Measurements from ENCODE around the gene MLLT11.
A peak's percentile ranks its signal among the peaks of the same experiment; 100 is the strongest.

Gene MLLT11

DNA sequence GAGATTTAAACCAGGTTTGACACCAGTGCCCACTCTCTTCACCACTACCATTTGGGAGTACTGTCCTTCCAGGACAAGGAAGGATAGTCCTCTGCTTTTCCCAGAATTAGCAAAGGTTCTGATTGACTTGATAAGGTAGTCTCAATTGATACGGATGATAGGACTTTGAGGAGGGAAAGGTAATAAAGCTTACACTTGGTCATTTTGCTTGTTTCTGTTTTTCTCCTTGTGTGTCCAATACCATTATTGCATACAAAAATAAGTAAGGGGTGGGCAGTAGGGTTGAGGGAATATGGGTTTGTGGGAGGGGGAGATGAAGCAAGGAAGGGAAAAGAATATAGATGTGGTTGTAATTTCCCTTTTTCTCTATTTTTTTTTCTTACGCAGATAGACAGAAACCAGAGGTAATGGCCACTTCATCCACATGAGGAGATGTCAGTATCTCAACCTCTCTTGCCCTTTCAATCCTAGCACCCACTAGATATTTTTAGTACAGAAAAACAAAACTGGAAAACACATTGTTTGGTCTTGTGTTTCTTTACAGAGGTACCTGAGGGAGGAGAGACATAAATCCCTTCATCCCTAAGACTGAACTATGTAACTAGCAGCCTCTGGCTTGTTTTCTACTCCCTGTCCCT lies 10.0 kb upstream of the MLLT11 start:
- Histone ChIP-seq H3K9me3 (replicated peaks in 1 of 11) (peaks cover 0 to 9% (median 0%) of the 10 kb centered on the region in 11 experiments; a peak in 2 of 22 replicates), H3K27me3 (peaks cover 38 to 85% (median 60%) of the 10 kb centered on the region in 11 experiments), H4K20me1 (peaks cover 49 to 87% (median 79%) of the 10 kb centered on the region in 11 experiments), H3K4me1 (peaks cover 13 to 43% (median 18%) of the 10 kb centered on the region in 10 experiments), H3K4me3 (no peak overlapping the region), H3K27ac (no peak overlapping the region), H3K9ac (no peak overlapping the region), H3K36me3 (peaks cover 43 to 59% (median 56%) of the 10 kb centered on the region in 11 experiments), H3K4me2 (peak overlapping the region in 2 of 11 experiments; percentile 7 to 8; a peak in 1 of 22 replicates)
- no peak for TF ChIP-seq Cebpa-rat (IDR thresholded peaks at IDR 0.05)

DNA sequence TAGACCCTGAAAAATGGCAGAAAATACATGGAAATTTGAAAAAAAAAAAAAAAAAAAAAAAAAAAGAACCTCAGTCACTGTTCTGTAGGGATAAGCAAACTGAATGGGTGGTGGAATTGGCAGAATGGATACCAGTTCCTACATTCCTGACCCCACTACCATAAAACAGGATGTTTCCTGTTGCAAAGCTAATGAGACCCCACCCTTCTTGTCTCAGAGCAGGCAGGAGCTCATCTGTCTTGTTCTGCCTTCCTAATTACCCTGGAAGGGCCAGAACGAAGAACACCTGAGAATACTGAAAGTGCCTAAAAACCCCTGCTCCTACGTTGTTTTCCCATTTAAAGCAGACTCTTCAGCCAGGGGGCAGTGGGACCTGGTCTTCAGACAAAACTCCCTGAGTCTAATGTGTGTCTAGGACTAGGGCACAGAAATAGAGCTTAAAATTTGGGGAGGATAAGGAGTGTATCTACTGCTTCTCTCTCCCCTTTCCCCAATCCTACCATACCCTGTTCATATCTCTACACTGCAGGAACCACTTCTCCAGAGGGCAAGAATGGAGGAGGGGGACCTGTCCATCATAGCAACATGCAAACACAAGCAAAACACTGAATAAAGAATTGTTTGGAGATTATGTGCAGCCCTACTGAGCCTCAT lies 8.7 kb upstream of the MLLT11 start:
- peaks cover 62 to 100% (median 92%) of the 10 kb centered on the region in 11 experiments for H4K20me1 ChIP-seq
- peaks cover 0 to 9% (median 0%) of the 10 kb centered on the region in 11 experiments; a peak in 2 of 22 replicates for H3K9me3 ChIP-seq (replicated peaks in 1 of 11)
- H3K36me3 ChIP-seq, result peaks cover 55 to 72% (median 69%) of the 10 kb centered on the region in 11 experiments
- H3K4me1 ChIP-seq, result peaks cover 26 to 56% (median 32%) of the 10 kb centered on the region in 10 experiments
- H3K4me2 ChIP-seq, result no peak overlapping the region
- H3K27ac ChIP-seq, result no peak overlapping the region
- no peak overlapping the region for H3K9ac ChIP-seq
- TF ChIP-seq Cebpa-rat (IDR thresholded peaks at IDR 0.05), result no peak
- no peak overlapping the region for H3K4me3 ChIP-seq
- H3K27me3 ChIP-seq, result peaks cover 36 to 83% (median 49%) of the 10 kb centered on the region in 11 experiments

DNA sequence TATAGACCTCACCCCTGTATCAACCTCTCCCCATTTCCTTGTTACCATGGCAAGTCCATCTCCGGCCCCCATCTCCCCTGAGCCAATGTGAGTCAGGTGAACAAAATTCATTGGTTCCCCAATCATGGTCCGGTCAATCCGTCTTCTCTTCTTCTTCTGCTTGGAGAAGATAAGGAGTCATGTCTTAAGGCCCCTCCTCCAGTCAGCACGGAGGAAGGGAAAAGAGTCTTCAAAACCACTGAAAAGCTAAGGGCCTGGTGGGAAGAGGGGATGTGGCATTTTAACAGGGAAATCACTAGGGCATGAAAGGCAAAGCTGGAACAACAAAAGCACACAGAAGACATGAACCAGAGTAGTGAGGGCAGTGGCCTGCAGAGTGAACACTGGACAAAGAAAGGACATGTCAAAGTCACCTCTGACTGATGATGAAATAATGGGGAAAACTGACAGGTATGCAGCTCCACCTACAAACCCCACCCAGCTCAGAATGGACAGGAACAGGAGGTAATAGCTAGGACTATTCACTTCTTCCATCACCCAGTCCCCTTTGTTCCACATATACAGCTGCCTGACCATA lies 5.1 kb upstream of the MLLT11 start:
- Histone ChIP-seq H3K9me3 (replicated peaks in 1 of 11) (no peaks in the 10 kb centered on the region), H4K20me1 (peaks cover 69 to 91% (median 86%) of the 10 kb centered on the region in 11 experiments), H3K4me2 (peak overlapping the region; percentile 92 to 100 (median 99)), H3K9ac (peak overlapping the region in 5 of 11 experiments; percentile 89 to 98 (median 94); a peak in 4 of 22 replicates), H3K27ac (peak overlapping the region in 7 of 11 experiments; percentile 16 to 98 (median 93); a peak in 6 of 22 replicates), H3K4me3 (peak overlapping the region in 4 of 10 experiments; percentile 84 to 98 (median 95); a peak in 6 of 20 replicates), H3K4me1 (peaks cover 34 to 56% (median 36%) of the 10 kb centered on the region in 10 experiments), H3K36me3 (peaks cover 59 to 84% (median 79%) of the 10 kb centered on the region in 11 experiments), H3K27me3 (peaks cover 4 to 47% (median 13%) of the 10 kb centered on the region in 11 experiments; a peak in 21 of 22 replicates)
- TF ChIP-seq Cebpa-rat (IDR thresholded peaks at IDR 0.05), result peak in 1 of 11 experiments; percentile 34; a peak in 1 of 22 replicates

DNA sequence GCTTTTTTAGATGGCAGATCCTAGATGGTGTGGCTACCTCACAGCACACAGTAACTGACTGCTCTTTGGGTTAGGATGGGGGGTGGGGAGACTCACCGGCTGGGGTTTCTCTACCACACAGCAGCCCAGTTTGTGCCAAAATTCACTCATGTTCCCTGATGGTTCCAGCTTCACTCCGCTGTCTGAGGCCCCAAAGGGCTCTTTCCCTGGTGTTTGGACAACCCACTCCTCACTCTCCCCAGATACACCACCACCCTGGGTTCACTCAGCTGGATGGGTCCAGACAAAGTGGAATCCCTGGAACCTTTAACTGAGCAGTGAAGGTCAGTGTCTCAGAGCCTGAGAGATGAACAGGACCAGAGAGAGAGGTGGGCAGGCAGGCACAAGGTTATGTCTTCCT lies 4.6 kb upstream of the MLLT11 start:
- Histone ChIP-seq H4K20me1 (peaks cover 68 to 85% (median 81%) of the 10 kb centered on the region in 11 experiments), H3K4me2 (peak overlapping the region; percentile 92 to 100 (median 99)), H3K27me3 (peaks cover 0 to 42% (median 8%) of the 10 kb centered on the region in 11 experiments; a peak in 14 of 22 replicates), H3K9ac (peak overlapping the region in 10 of 11 experiments; percentile 24 to 98 (median 94); a peak in 17 of 22 replicates), H3K4me3 (peak overlapping the region in 6 of 10 experiments; percentile 80 to 98 (median 94); a peak in 12 of 20 replicates), H3K27ac (peak overlapping the region in 10 of 11 experiments; percentile 2 to 98 (median 68); a peak in 13 of 22 replicates), H3K36me3 (peaks cover 59 to 79% (median 74%) of the 10 kb centered on the region in 11 experiments), H3K4me1 (peaks cover 34 to 56% (median 36%) of the 10 kb centered on the region in 10 experiments), H3K9me3 (replicated peaks in 1 of 11) (no peaks in the 10 kb centered on the region)
- TF ChIP-seq Cebpa-rat (IDR thresholded peaks at IDR 0.05), result 0 out of 22 replicates have a peak, but pooled peaks of 1 of the 11 experiments have one; percentile 4

DNA sequence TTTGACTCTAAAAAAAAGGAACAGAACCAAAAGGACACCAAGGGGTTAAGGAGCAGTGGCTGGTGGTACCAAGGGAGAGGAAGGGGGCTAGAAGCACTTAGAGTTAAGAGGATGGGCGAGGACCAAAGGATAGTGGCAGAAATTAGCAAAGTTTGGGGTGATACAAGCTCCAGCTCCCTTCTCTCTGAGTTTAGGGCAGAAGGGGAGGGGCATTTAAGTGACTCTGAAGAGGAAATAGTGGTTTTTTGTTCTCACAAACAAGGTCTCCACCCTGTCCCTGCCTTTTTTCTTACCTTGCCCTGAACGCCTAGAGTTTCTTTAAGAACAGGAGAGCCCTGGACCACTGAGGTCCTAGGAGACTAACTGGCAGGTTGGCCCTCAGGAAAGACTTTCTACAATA lies 4.0 kb upstream of the MLLT11 start:
- peaks cover 62 to 80% (median 75%) of the 10 kb centered on the region in 11 experiments for H4K20me1 ChIP-seq
- H3K36me3 ChIP-seq, result peaks cover 57 to 73% (median 68%) of the 10 kb centered on the region in 11 experiments
- H3K9ac ChIP-seq, result peak overlapping the region; percentile 59 to 98 (median 95); a peak in 21 of 22 replicates
- H3K4me3 ChIP-seq, result peak overlapping the region in 9 of 10 experiments; percentile 80 to 99 (median 95); a peak in 18 of 20 replicates
- TF ChIP-seq Cebpa-rat (IDR thresholded peaks at IDR 0.05), result no peak
- H3K27me3 ChIP-seq, result peaks cover 0 to 36% (median 4%) of the 10 kb centered on the region in 11 experiments; a peak in 10 of 22 replicates
- H3K4me1 ChIP-seq, result peaks cover 34 to 59% (median 37%) of the 10 kb centered on the region in 10 experiments
- H3K27ac ChIP-seq, result peak overlapping the region in 9 of 11 experiments; percentile 2 to 98 (median 93); a peak in 15 of 22 replicates
- no peaks in the 10 kb centered on the region for H3K9me3 ChIP-seq (replicated peaks in 1 of 11)
- peak overlapping the region; percentile 92 to 100 (median 99) for H3K4me2 ChIP-seq

DNA sequence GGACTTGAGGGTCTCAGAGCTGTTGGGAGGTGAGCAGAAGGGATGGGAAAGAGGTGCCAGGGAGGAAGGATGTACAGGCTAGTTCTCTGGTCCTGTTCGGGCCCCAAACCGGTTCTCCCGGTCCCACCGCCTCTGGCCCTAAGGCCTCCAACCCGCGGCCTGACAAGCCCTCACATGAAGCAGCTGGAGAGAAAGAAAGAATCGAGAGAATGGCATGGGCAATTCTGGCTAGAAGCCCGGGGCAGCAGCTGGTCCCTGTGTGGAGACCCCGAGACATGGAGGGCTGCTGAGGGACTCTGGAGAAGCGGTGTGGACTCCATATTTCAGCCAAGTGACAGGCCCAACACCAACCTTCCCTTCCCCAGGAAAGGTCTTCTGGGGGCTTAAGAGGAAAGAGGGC lies 1.5 kb upstream of the MLLT11 start:
- Histone ChIP-seq H3K27ac (peak overlapping the region; percentile 86 to 99 (median 96)), H3K27me3 (peaks cover 0 to 11% (median 0%) of the 10 kb centered on the region in 11 experiments; a peak in 4 of 22 replicates), H3K9me3 (replicated peaks in 1 of 11) (no peaks in the 10 kb centered on the region), H3K9ac (peak overlapping the region; percentile 89 to 99 (median 95)), H4K20me1 (peaks cover 46 to 58% (median 52%) of the 10 kb centered on the region in 11 experiments), H3K36me3 (peaks cover 31 to 61% (median 55%) of the 10 kb centered on the region in 11 experiments), H3K4me2 (peak overlapping the region; percentile 92 to 100 (median 99)), H3K4me1 (peaks cover 51 to 70% (median 57%) of the 10 kb centered on the region in 10 experiments), H3K4me3 (peak overlapping the region; percentile 80 to 99 (median 96))
- no peak for TF ChIP-seq Cebpa-rat (IDR thresholded peaks at IDR 0.05)

DNA sequence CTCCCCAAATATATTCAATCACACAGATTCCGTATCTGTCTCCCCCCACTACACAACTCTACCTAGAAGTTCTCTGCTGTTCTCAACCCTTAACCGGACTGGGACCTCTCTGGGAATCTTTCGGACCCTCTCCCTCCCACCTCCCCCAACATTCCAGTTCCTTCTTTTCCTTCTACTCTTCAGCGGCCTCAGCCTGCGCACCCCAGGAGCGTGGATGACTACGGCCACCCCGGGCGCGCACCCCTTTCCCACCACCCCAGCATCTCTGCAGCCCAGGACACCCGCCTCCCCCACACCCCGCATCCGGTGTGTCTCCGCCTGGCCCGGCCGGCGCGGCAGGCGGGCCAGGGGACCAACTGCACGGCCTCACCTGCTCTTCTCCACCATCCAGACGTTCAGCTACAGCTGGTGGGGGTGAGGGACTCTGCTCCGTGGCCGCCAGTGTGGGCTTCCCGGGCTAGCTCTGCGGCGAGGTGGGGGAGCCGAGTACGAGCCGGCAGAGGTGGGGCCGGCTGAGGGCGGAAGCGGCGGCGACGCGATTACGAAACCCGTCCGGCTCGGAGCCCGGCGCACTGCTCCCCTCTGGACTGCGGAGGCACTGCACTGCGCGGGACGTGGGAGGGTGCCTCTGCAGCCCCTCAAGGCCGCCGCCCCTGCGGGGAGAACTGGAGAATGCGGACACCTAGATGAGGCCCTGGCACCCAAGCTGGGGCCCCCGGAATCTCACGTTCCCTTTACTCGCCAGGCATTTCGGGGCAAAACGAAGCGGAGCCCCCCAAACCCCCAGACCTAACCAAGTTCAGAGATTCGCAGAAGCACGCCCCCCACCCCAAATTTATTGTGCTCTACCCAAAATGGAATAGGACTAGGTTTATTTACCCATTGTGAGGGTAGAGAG lies 839 bp upstream of the MLLT11 start, which contains the start of gene CDC42SE1:
Gene CDC42SE1 (minus strand): TSS at position 514 of the 898 bp plus-strand sequence. CDS start 3,892 bp downstream, outside the sequence.
- H3K27ac ChIP-seq, result peak within 1 kb of the TSS; percentile 86 to 99 (median 96)
- peaks cover 39 to 57% (median 47%) of the 10 kb centered on the region in 11 experiments for H4K20me1 ChIP-seq
- peak within 1 kb of the TSS; percentile 89 to 99 (median 95) for H3K9ac ChIP-seq
- H3K27me3 ChIP-seq, result peaks cover 0 to 4% (median 0%) of the 10 kb centered on the region in 11 experiments; a peak in 2 of 22 replicates
- peak; percentile 11 to 96 (median 92); a peak in 18 of 22 replicates for TF ChIP-seq Cebpa-rat (IDR thresholded peaks at IDR 0.05)
- H3K4me1 ChIP-seq, result peaks cover 56 to 68% (median 62%) of the 10 kb centered on the region in 10 experiments
- peak within 1 kb of the TSS; percentile 92 to 100 (median 99) for H3K4me2 ChIP-seq
- H3K4me3 ChIP-seq, result peak within 1 kb of the TSS; percentile 80 to 99 (median 96)
- H3K9me3 ChIP-seq (replicated peaks in 1 of 11), result no peaks in the 10 kb centered on the region
- peaks cover 25 to 61% (median 55%) of the 10 kb centered on the region in 11 experiments for H3K36me3 ChIP-seq
